HT-29 (cell line): ENCODE measurements around the gene ARHGEF40. TPM values are rescaled to one million over a fixed set of nuclear protein-coding genes. Genes with fewer than 3 reads are reported as not detected.
A peak's percentile ranks its signal among the peaks of the same experiment; 100 is the strongest.

ENCODE experiments used
- DNase-seq: peaks from one replicate; pipeline ENCODE4 v3.0.0-alpha.2; 2015; ENCODE audit warnings: low spot score
- total RNA-seq: library from RNA; depleted of rRNA; stranded (reverse); fragments of >200 nt; shearing (Covaris generic); gene quantifications from 2 replicates; pipeline ENCODE4 v1.2.3, GENCODE V29; 2014; rRNA removed

Gene ARHGEF40
- total RNA-seq = 18.4 and 20.0 TPM in 2 replicates

GRCh38 chr14:21070083-21070609, at the start of gene ARHGEF40:
Gene ARHGEF40 (plus strand): TSS chr14:21070304. CDS start chr14:21070397, 93 bp downstream.
- peak; percentile 37 for DNase-seq

GRCh38 chr14:21020977-21021545, 49.0 kb upstream of the ARHGEF40 start:
- no peak for DNase-seq

- no peak for DNase-seq
Measured at GRCh38 chr14:21022686-21023085, 47.4 kb upstream of the ARHGEF40 start.

GRCh38 chr14:21023174-21023573, 46.9 kb upstream of the ARHGEF40 start:
- no peak for DNase-seq

- no peak for DNase-seq
Measured at GRCh38 chr14:21023817-21024584, 46.1 kb upstream of the ARHGEF40 start.

- DNase-seq = peak; percentile 35
Measured at GRCh38 chr14:21024585-21025370, 45.3 kb upstream of the ARHGEF40 start, which contains the start of gene NDRG2. Gene NDRG2 (minus strand): TSS chr14:21025061. CDS start chr14:21023315, 1,746 bp downstream.

GRCh38 chr14:21025371-21026273, 44.5 kb upstream of the ARHGEF40 start:
- DNase-seq = no peak

- no peak for DNase-seq
Measured at GRCh38 chr14:21026274-21026987, 43.7 kb upstream of the ARHGEF40 start.

- no peak for DNase-seq
Measured at GRCh38 chr14:21026988-21027315, 43.2 kb upstream of the ARHGEF40 start.

GRCh38 chr14:21029917-21030316, 40.2 kb upstream of the ARHGEF40 start, which contains the start of gene TPPP2:
Gene TPPP2 (plus strand): TSS chr14:21030217. CDS start chr14:21030582, 365 bp downstream.
- DNase-seq = no peak

GRCh38 chr14:21030531-21030930, 39.6 kb upstream of the ARHGEF40 start:
- no peak for DNase-seq

- no peak for DNase-seq
Measured at GRCh38 chr14:21032326-21033132, 37.6 kb upstream of the ARHGEF40 start.

- no peak for DNase-seq
Measured at GRCh38 chr14:21033133-21033698, 36.9 kb upstream of the ARHGEF40 start.

- no peak for DNase-seq
Measured at GRCh38 chr14:21034707-21035106, 35.4 kb upstream of the ARHGEF40 start, which contains the start of gene RNASE13. Gene RNASE13 (minus strand): TSS chr14:21034807. CDS start chr14:21034288, 519 bp downstream.

- DNase-seq = no peak
Measured at GRCh38 chr14:21036751-21037150, 33.4 kb upstream of the ARHGEF40 start.

GRCh38 chr14:21037156-21037555, 32.9 kb upstream of the ARHGEF40 start:
- no peak for DNase-seq

GRCh38 chr14:21038441-21039422, 31.4 kb upstream of the ARHGEF40 start:
- DNase-seq = no peak
